Thyroid gland (tissue), 4 donors: ENCODE data around the gene TNFRSF25.
"Not testable (repeated sequence)": the region's sequence is repeated elsewhere in the genome, so short reads cannot be mapped to it uniquely, and the experiment has no call there.

Source experiments
- CTCF ChIP-seq, 6 experiments: fragments of 200-600 bp in 3 of 6; fragments of 450-650 bp in 3 of 6; sonication (generic) in 3 of 6; IDR thresholded peaks; one replicate each; pipeline ENCODE4 v1.5.1; 2016 to 2019; ENCODE audit warnings: antibody characterized with exemption in 6 of 6, mild to moderate bottlenecking in 2 of 6, inconsistent platforms in 1 of 6, moderate library complexity in 1 of 6
- POLR2A ChIP-seq, 2 donors: fragments of 450-650 bp; IDR thresholded peaks; one replicate each; pipeline ENCODE4 v1.6.1; 2017; ENCODE audit warnings: antibody characterized with exemption in 2 of 2, mild to moderate bottlenecking in 2 of 2, moderate library complexity in 1 of 2

GRCh38 chr1:6453895-6454855 is 11.8 kb downstream of the TNFRSF25 start:
- not testable (repeated sequence) for TF ChIP-seq CTCF, POLR2A (IDR thresholded peaks at IDR 0.05)
